GM19328 (cell line): ENCODE measurements around the gene FGR.
A peak's percentile ranks its signal among the peaks of the same experiment; 100 is the strongest.

Experiments used
- ATAC-seq: cut with Tn5 transposase; IDR thresholded peaks from one replicate; pipeline ENCODE4 v1.9.1; 2021; ENCODE audit warnings: mild to moderate bottlenecking, moderate library complexity; ENCODE audit not compliant: unreplicated experiment

Gene FGR

GRCh38 chr1:27569506-27570291 is 65.3 kb downstream of the FGR start:
- ATAC-seq = no peak

GRCh38 chr1:27569088-27569460 is 65.9 kb downstream of the FGR start:
- no peak for ATAC-seq

GRCh38 chr1:27568300-27569087 is 66.5 kb downstream of the FGR start:
- peak; percentile 86 for ATAC-seq

- ATAC-seq = no peak
Observed at GRCh38 chr1:27567971-27568299, 67.0 kb downstream of the FGR start.

- ATAC-seq = no peak
Observed at GRCh38 chr1:27567146-27567526, 67.8 kb downstream of the FGR start.

- ATAC-seq = no peak
Observed at GRCh38 chr1:27566462-27567145, 68.4 kb downstream of the FGR start.

- no peak for ATAC-seq
Observed at GRCh38 chr1:27564710-27565649, 70.0 kb downstream of the FGR start.

- ATAC-seq = no peak
Observed at GRCh38 chr1:27563591-27564471, 71.2 kb downstream of the FGR start.

- ATAC-seq = no peak
Observed at GRCh38 chr1:27563341-27563590, 71.7 kb downstream of the FGR start.

GRCh38 chr1:27562534-27563340 is 72.2 kb downstream of the FGR start:
- no peak for ATAC-seq
